H1 (cell line): ENCODE measurements around the gene ARHGAP32. TPM values are rescaled to one million over a fixed set of nuclear protein-coding genes. Genes with fewer than 3 reads are reported as not detected.

Source experiments
- CTCF ChIA-PET: fragments of 300-600 bp; sonication (Branson Sonifier 250); formaldehyde crosslinking; loops from one replicate; lab custom pipeline; 2021; ENCODE audit not compliant: partially characterized antibody; lab: Charles Lee
- POLR2A ChIA-PET: fragments of 300-600 bp; sonication (Branson Sonifier 250); formaldehyde crosslinking; loops from one replicate; lab custom pipeline; 2021; ENCODE audit warnings: inconsistent platforms; ENCODE audit not compliant: partially characterized antibody; lab: Charles Lee
- DNase-seq, 2 experiments: peaks; one replicate each; pipeline versions ENCODE4 v3.0.0 to v3.0.0-alpha.2; 2010 to 2022; ENCODE audit warnings: low spot score in 2 of 2, low read depth in 1 of 2, mixed read lengths in 1 of 2
- FAIRE-seq: peaks from 2 replicates; lab custom pipeline; 2011; peaks lifted over from hg19 to GRCh38; lab: Jason Lieb, UNC
- H2AFZ ChIP-seq: 2 replicates; pipeline ENCODE4 v1.8.1; 2012; ENCODE audit warnings: low read length, inconsistent platforms
- H2AK5ac ChIP-seq: 2 replicates; pipeline ENCODE4 v1.6.1; 2013; ENCODE audit warnings: low read depth, low read length
- H2BK120ac ChIP-seq: replicated peaks from 2 replicates; pipeline ENCODE3; 2013; ENCODE audit warnings: low read depth, low read length, inconsistent platforms
- H2BK12ac ChIP-seq: 2 replicates; pipeline ENCODE4 v1.6.1; 2013; ENCODE audit warnings: low read depth, low read length
- H2BK15ac ChIP-seq: 2 replicates; pipeline ENCODE4 v1.6.1; 2013; ENCODE audit warnings: low read length
- H2BK20ac ChIP-seq: 2 replicates; pipeline ENCODE4 v1.6.1; 2013; ENCODE audit warnings: low read length
- H2BK5ac ChIP-seq: 2 replicates; pipeline ENCODE4 v1.6.1; 2013; ENCODE audit warnings: low read depth, low read length
- H3K14ac ChIP-seq: 2 replicates; pipeline ENCODE4 v1.6.1; 2013; ENCODE audit warnings: inconsistent platforms; ENCODE audit not compliant: insufficient read length
- H3K18ac ChIP-seq: 2 replicates; pipeline ENCODE4 v1.6.1; 2013; ENCODE audit warnings: low read length; ENCODE audit errors: extremely low read depth
- H3K23ac ChIP-seq: 2 replicates; pipeline ENCODE4 v1.6.1; 2013; ENCODE audit warnings: inconsistent platforms; ENCODE audit not compliant: insufficient read length
- H3K23me2 ChIP-seq: 2 replicates; pipeline ENCODE4 v1.6.1; 2013; ENCODE audit warnings: low read depth, low read length
- H3K27ac ChIP-seq: 2 replicates; pipeline ENCODE4 v1.6.1; 2011; ENCODE audit warnings: low read depth, low read length, inconsistent platforms
- H3K27me3 ChIP-seq, 4 experiments: replicated peaks in 1 of 4; 1 replicate in 1 of 4; 2 replicates in 3 of 4; pipeline versions ENCODE4 v1.6.1 to v1.8.1; 2011 to 2013; ENCODE audit warnings: low read length in 3 of 4, mild to moderate bottlenecking in 3 of 4, inconsistent platforms in 2 of 4, mixed read lengths in 2 of 4, moderate library complexity in 1 of 4; ENCODE audit not compliant: control insufficient read depth in 3 of 4, insufficient read depth in 3 of 4; ENCODE audit errors: extremely low read depth in 1 of 4
- H3K36me3 ChIP-seq, 4 experiments: 2 replicates each; pipeline versions ENCODE4 v1.6.1 to v1.8.1; 2011 to 2013; ENCODE audit warnings: mild to moderate bottlenecking in 4 of 4, low read length in 3 of 4, moderate library complexity in 2 of 4, control low read depth in 1 of 4, inconsistent platforms in 1 of 4; ENCODE audit not compliant: insufficient read depth in 4 of 4, control insufficient read depth in 2 of 4
- H3K4ac ChIP-seq: replicated peaks from 2 replicates; pipeline ENCODE3; 2013; ENCODE audit warnings: low read length, low read depth, mixed read lengths, inconsistent platforms; ENCODE audit not compliant: insufficient read length
- H3K4me1 ChIP-seq, 4 experiments: replicated peaks in 1 of 4; 1 replicate in 1 of 4; 2 replicates in 3 of 4; pipeline versions ENCODE4 v1.6.1 to v1.8.1; 2011 to 2013; ENCODE audit warnings: low read length in 3 of 4, inconsistent platforms in 2 of 4, mixed read lengths in 1 of 4; ENCODE audit not compliant: insufficient read depth in 4 of 4, control insufficient read depth in 3 of 4
- H3K4me2 ChIP-seq, 2 experiments: 2 replicates each; pipeline versions ENCODE4 v1.6.1 to v1.8.1; 2011 to 2013; ENCODE audit warnings: low read depth in 2 of 2, low read length in 2 of 2, control low read depth in 1 of 2, inconsistent platforms in 1 of 2, mild to moderate bottlenecking in 1 of 2; ENCODE audit not compliant: insufficient read depth in 1 of 2
- H3K4me3 ChIP-seq, 4 experiments: fragments of 200-600, 300-600 bp in 1 of 4; sonication (generic), shearing (Covaris generic), sonication (Bioruptor Twin) in 1 of 4; 2 replicates each; pipeline versions ENCODE4 v1.5.1 to v1.8.1; 2011 to 2016; ENCODE audit warnings: low read length in 4 of 4, low read depth in 3 of 4, control low read depth in 2 of 4, inconsistent platforms in 2 of 4, mild to moderate bottlenecking in 2 of 4, mixed read lengths in 1 of 4, moderate library complexity in 1 of 4; ENCODE audit not compliant: insufficient read depth in 2 of 4; ENCODE audit errors: extremely low read depth in 1 of 4
- H3K56ac ChIP-seq: replicated peaks from 2 replicates; pipeline ENCODE3; 2013; ENCODE audit warnings: low read depth, mild to moderate bottlenecking, mixed read lengths, low read length, inconsistent platforms; ENCODE audit not compliant: insufficient read length
- H3K79me1 ChIP-seq: 2 replicates; pipeline ENCODE4 v1.6.1; 2013; ENCODE audit warnings: low read depth, low read length, control low read depth
- H3K79me2 ChIP-seq, 2 experiments: 2 replicates each; pipeline versions ENCODE4 v1.6.1 to v1.8.1; 2012 to 2013; ENCODE audit warnings: low read length in 2 of 2, mild to moderate bottlenecking in 2 of 2, inconsistent platforms in 1 of 2; ENCODE audit not compliant: insufficient read depth in 2 of 2, control insufficient read depth in 1 of 2
- H3K9ac ChIP-seq, 4 experiments: replicated peaks in 1 of 4; 1 replicate in 1 of 4; 2 replicates in 3 of 4; pipeline versions ENCODE4 v1.6.1 to v1.8.1; 2011 to 2013; ENCODE audit warnings: low read depth in 3 of 4, low read length in 3 of 4, control low read depth in 2 of 4, mild to moderate bottlenecking in 2 of 4, moderate library complexity in 2 of 4, inconsistent platforms in 1 of 4; ENCODE audit errors: extremely low read depth in 1 of 4
- H3K9me3 ChIP-seq, 2 experiments: 2 replicates each; pipeline versions ENCODE4 v1.6.1 to v1.8.1; 2012 to 2013; ENCODE audit warnings: mild to moderate bottlenecking in 2 of 2, moderate library complexity in 2 of 2, control low read depth in 1 of 2, inconsistent platforms in 1 of 2, low read depth in 1 of 2, low read length in 1 of 2, mixed read lengths in 1 of 2; ENCODE audit not compliant: insufficient read depth in 2 of 2
- H4K20me1 ChIP-seq, 2 experiments: replicated peaks in 1 of 2; 2 replicates each; pipeline versions ENCODE3 to v1.8.1; 2011 to 2013; ENCODE audit warnings: inconsistent platforms in 2 of 2, low read length in 2 of 2, mild to moderate bottlenecking in 1 of 2; ENCODE audit not compliant: insufficient read depth in 2 of 2, control insufficient read depth in 1 of 2
- H4K5ac ChIP-seq: 2 replicates; pipeline ENCODE4 v1.6.1; 2013; ENCODE audit warnings: low read length, low read depth, mixed read lengths, inconsistent platforms; ENCODE audit not compliant: insufficient read length
- H4K8ac ChIP-seq: 2 replicates; pipeline ENCODE4 v1.8.0; 2013; ENCODE audit warnings: mild to moderate bottlenecking, moderate library complexity, low read length, inconsistent platforms; ENCODE audit not compliant: insufficient read depth; ENCODE audit errors: extremely low read depth
- H4K91ac ChIP-seq: replicated peaks from 2 replicates; pipeline ENCODE3; 2013; ENCODE audit warnings: low read length, mixed read lengths, inconsistent platforms; ENCODE audit not compliant: insufficient read length
- KDM5A ChIP-seq: fragments of 200-600 bp; IDR thresholded peaks from 2 replicates; pipeline ENCODE4 v1.7.1; 2012; ENCODE audit warnings: mild to moderate bottlenecking, low read length, inconsistent platforms, mixed read lengths
- MAX ChIP-seq: IDR thresholded peaks from 2 replicates; pipeline ENCODE4 v1.6.1; 2012; ENCODE audit warnings: inconsistent platforms
- POU5F1 ChIP-seq: IDR thresholded peaks from 2 replicates; pipeline ENCODE4 v1.6.1; 2011; ENCODE audit warnings: low read depth, mild to moderate bottlenecking, low read length, moderate library complexity
- SP4 ChIP-seq: IDR thresholded peaks from 2 replicates; pipeline ENCODE4 v1.6.1; 2012; ENCODE audit warnings: low read length, inconsistent platforms
- SRF ChIP-seq: IDR thresholded peaks from 2 replicates; pipeline ENCODE4 v1.6.1; 2011; ENCODE audit warnings: mild to moderate bottlenecking, low read depth, low read length, moderate library complexity
- WGBS, 2 experiments: shearing (Covaris generic) in 1 of 2; methylation state at CpG; one replicate each; pipeline versions ENCODE4 v1.1.6 to v1.1.7; 2013 to 2015; ENCODE audit warnings: low lambda C conversion rate in 2 of 2, mixed read lengths in 2 of 2, inconsistent platforms in 1 of 2, low coverage in 1 of 2, missing lambda C conversion rate in 1 of 2; ENCODE audit not compliant: insufficient replicate concordance in 2 of 2, insufficient coverage in 1 of 2, insufficient read length in 1 of 2; ENCODE audit errors: extremely low coverage in 1 of 2, missing lambda C conversion rate in 1 of 2; 5-methylcytosine and 5-hydroxymethylcytosine counted together
- polyA plus RNA-seq, 7 experiments: library from polyadenylated mRNA; depleted of rRNA in 3 of 7; stranded (reverse) in 5 of 7; unstranded in 2 of 7; fragments of >200 nt in 5 of 7; fragments of 200-250 nt in 2 of 7; gene quantifications; 1 replicate in 5 of 7; 2 replicates in 1 of 7; 4 replicates in 1 of 7; pipeline versions ENCODE4 v1.2.1 to v1.2.3, GENCODE V29; 2011 to 2013; ENCODE audit warnings: missing spikeins in 2 of 7, mixed read lengths in 2 of 7
- total RNA-seq: library from RNA; stranded (reverse); fragmentation: NEBNext Ultra II Directional; extraction: Animal tissue kit (Norgen Biotek cat#: 25700); gene quantifications from 2 replicates; pipeline ENCODE4 v1.2.1, GENCODE V29; 2021

The ARHGAP32 gene
- total and polyA plus RNA-seq, 2 of the 8 experiments (the other 6 are each of a cell fraction or from before 2014, with no cell fraction given): 13.7 to 30.0 TPM

GRCh38 chr11:128941573-128942271 is 250.4 kb downstream of the ARHGAP32 start:
- Histone ChIP-seq H2AFZ (no peak overlapping the region), H3K27ac (no peak overlapping the region), H3K9me3 (no peaks in the 10 kb centered on the region), H2BK12ac (no peak overlapping the region), H2BK20ac (no peak overlapping the region), H3K4me2 (no peak overlapping the region), H3K79me1 (no peaks in the 10 kb centered on the region), H4K8ac (0 out of 2 replicates have a peak overlapping the region, but pooled peaks have one; percentile 5), H3K79me2 (no peaks in the 10 kb centered on the region), H3K4me3 (no peak overlapping the region), H4K20me1 (no peaks in the 10 kb centered on the region), H3K36me3 (no peaks in the 10 kb centered on the region), H3K4ac (no peak overlapping the region), H3K14ac (no peak overlapping the region), H4K91ac (no peak overlapping the region), H2BK15ac (no peak overlapping the region), H3K23ac (no peak overlapping the region), H3K23me2 (no peaks in the 10 kb centered on the region), H2BK120ac (no peak overlapping the region), H3K27me3 (peaks cover 0 to 6% (median 0%) of the 10 kb centered on the region in 4 experiments; a peak in 3 of 7 replicates), H3K56ac (no peak overlapping the region), H3K9ac (no peak overlapping the region), H2AK5ac (no peak overlapping the region), H3K4me1 (peaks cover 0 to 11% (median 9%) of the 10 kb centered on the region in 4 experiments; a peak in 6 of 7 replicates), H4K5ac (no peak overlapping the region), H2BK5ac (no peak overlapping the region), H3K18ac (no peak overlapping the region)
- DNase-seq (no peak), FAIRE-seq (no peak)
- WGBS, 2 experiments: 86% methylated on average over 13 of the region's 14 CpGs; no CpG with 5 or more reads in 1 of the 2 experiments
- CTCF ChIA-PET: interaction anchor here (0.8 to 14.7 kb wide), 6 partner anchors 10 to 93 kb away, joined by 3 to 243 read pairs (median 56); partner anchors contain the start of gene KCNJ5
- POLR2A ChIA-PET: no interaction called here
- TF ChIP-seq MAX (no peak), SP4 (no peak), POU5F1 (no peak), SRF (no peak), KDM5A (no peak)
